Measurements from ENCODE around the gene RYR2. TPM values are rescaled to one million over a fixed set of nuclear protein-coding genes. Genes with fewer than 3 reads are reported as not detected.

The RYR2 gene
- total and polyA plus RNA-seq, 3 donors from 2014 or later, result 5.4 to 9.5 (median 9.1) TPM

DNA sequence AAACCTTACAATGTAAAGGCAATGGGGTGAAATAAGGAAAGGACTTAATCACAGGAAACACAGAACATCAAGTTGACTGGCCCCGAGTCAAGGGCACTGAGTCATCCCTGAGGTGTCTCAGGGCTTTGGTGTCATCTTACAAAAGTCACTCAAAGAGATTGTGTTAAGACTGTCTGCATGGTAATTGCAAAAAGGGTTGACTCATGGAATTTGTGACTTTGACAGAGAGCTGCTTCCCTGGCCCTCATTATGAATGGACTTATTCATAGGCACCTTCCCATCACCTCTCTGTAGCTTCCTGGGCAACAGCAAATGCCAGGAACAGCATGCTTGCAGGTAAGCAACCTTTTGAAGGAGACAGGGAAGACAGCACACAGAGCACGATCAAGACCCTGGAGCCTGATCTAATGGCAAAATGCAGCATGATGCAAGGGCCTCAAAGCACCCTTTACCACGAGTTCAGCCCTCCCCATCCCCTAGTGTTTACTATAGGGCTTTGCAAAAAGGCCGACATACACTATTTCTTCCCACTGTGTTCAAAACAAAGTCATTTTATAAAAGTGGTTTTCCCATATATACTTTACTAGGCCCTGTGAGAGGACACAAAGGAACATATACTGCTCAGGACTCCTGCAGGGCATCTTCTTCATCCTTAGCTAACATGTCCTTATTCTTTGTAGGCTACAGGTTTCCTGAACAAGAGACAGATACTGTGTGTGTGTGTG is 831.7 kb downstream of the RYR2 start:
- H3K27ac ChIP-seq, result no peak overlapping the region
- TF ChIP-seq POLR2A (IDR thresholded peaks at IDR 0.05), result no peak
- TF ChIP-seq, protein P1, sequence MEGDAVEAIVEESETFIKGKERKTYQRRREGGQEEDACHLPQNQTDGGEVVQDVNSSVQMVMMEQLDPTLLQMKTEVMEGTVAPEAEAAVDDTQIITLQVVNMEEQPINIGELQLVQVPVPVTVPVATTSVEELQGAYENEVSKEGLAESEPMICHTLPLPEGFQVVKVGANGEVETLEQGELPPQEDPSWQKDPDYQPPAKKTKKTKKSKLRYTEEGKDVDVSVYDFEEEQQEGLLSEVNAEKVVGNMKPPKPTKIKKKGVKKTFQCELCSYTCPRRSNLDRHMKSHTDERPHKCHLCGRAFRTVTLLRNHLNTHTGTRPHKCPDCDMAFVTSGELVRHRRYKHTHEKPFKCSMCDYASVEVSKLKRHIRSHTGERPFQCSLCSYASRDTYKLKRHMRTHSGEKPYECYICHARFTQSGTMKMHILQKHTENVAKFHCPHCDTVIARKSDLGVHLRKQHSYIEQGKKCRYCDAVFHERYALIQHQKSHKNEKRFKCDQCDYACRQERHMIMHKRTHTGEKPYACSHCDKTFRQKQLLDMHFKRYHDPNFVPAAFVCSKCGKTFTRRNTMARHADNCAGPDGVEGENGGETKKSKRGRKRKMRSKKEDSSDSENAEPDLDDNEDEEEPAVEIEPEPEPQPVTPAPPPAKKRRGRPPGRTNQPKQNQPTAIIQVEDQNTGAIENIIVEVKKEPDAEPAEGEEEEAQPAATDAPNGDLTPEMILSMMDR (IDR thresholded peaks at IDR 0.05), result no peak
- intact Hi-C loops (cut with DNase I; ENCODE audit: low total_unique reads), result no loop called here
- WGBS, 2 donors, result 83 to 85% methylated on average over 4 of the region's 4 CpGs
- no peaks in the 10 kb centered on the region for H3K9me3 ChIP-seq
- no peak overlapping the region for H3K4me3 ChIP-seq
- no peak for DNase-seq
- no peaks in the 10 kb centered on the region for H3K4me1 ChIP-seq
- H3K27me3 ChIP-seq, result no peaks in the 10 kb centered on the region
- H3K36me3 ChIP-seq (ENCODE audit: low read depth, missing control alignments), result no peaks in the 10 kb centered on the region

DNA sequence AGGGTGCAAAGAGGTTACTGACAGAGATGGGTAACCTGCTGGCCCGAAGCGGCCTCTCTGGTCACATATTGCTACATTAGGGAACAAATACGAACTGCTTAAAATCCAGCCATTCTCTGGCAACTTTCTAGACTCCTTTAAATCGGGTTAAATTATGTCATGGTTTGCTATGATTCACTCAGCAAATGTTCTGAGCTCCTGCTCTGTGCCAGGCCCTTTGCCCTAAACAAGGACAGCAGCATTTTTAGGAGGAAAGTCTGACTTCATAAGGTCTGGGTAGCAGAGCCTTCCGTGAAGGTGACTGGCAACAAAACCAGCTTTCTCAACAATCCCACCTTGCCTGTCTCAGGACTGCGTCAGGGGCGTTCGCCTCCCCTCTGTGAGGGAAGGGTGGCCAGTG is 833.3 kb downstream of the RYR2 start:
- intact Hi-C loops (cut with DNase I; ENCODE audit: low total_unique reads), result no loop called here
- no peaks in the 10 kb centered on the region for H3K4me1 ChIP-seq
- H3K4me3 ChIP-seq, result no peak overlapping the region
- WGBS, 2 donors, result 90 to 91% methylated on average over 8 of the region's 8 CpGs
- no peak overlapping the region for H3K27ac ChIP-seq
- no peak for DNase-seq
- H3K9me3 ChIP-seq, result no peaks in the 10 kb centered on the region
- TF ChIP-seq, protein P1 (IDR thresholded peaks at IDR 0.05), result no peak
- no peak for TF ChIP-seq POLR2A (IDR thresholded peaks at IDR 0.05)
- no peaks in the 10 kb centered on the region for H3K27me3 ChIP-seq
- no peaks in the 10 kb centered on the region for H3K36me3 ChIP-seq (ENCODE audit: low read depth, missing control alignments)

DNA sequence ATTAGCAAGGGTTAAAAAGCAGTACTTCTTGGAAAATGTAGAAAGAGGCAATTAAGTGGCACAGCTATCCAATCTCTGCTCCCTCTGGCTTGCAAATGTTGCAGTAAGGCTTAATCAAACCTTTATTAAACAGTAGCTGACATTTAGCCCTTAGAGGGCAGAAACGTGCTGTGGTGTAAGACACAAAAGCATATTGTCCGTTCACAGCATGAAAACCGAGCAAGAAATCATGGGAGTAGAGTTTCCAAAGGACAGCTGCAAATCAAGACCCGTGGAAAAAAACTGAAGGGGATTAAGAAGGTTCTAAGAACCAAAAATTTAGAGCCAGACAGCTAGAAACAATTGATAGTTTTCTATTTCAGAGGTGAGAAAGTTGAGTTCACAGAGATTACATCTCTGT is 835.6 kb downstream of the RYR2 start:
- H3K36me3 ChIP-seq (ENCODE audit: low read depth, missing control alignments), result no peaks in the 10 kb centered on the region
- no peaks in the 10 kb centered on the region for H3K27me3 ChIP-seq
- no peak for DNase-seq
- WGBS, 2 donors, result 39 to 52% methylated on average over 4 of the region's 4 CpGs
- TF ChIP-seq, protein P1 (IDR thresholded peaks at IDR 0.05), result no peak
- no peak for TF ChIP-seq POLR2A (IDR thresholded peaks at IDR 0.05)
- H3K27ac ChIP-seq, result no peak overlapping the region
- H3K9me3 ChIP-seq, result no peaks in the 10 kb centered on the region
- intact Hi-C loops (cut with DNase I; ENCODE audit: low total_unique reads), result no loop called here
- H3K4me1 ChIP-seq, result no peaks in the 10 kb centered on the region
- no peak overlapping the region for H3K4me3 ChIP-seq

DNA sequence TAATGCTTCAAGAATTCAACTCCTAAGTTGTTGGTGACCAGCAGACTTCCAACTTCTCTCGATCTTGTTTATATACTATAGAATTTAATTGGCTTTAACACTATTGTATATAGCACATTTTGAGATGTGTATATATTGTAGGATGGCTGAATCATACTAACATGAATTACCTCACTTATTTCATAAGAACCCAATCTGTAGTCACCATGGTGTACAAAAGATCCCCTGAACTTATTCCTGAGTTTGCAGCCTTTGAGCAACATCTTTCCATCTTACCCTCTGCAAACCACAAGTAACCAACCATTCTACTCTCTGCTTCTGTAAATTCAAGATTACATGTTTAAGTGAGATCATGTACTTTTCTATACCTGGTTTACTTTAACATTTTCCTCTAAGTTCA is 836.4 kb downstream of the RYR2 start:
- no peaks in the 10 kb centered on the region for H3K36me3 ChIP-seq (ENCODE audit: low read depth, missing control alignments)
- WGBS, 2 donors, result 79 to 84% methylated on average over 1 of the region's 1 CpG
- no peak for DNase-seq
- intact Hi-C loops (cut with DNase I; ENCODE audit: low total_unique reads), result no loop called here
- TF ChIP-seq, protein P1 (IDR thresholded peaks at IDR 0.05), result no peak
- TF ChIP-seq POLR2A (IDR thresholded peaks at IDR 0.05), result no peak
- no peaks in the 10 kb centered on the region for H3K4me1 ChIP-seq
- H3K27ac ChIP-seq, result no peak overlapping the region
- no peaks in the 10 kb centered on the region for H3K9me3 ChIP-seq
- H3K4me3 ChIP-seq, result no peak overlapping the region
- H3K27me3 ChIP-seq, result no peaks in the 10 kb centered on the region

DNA sequence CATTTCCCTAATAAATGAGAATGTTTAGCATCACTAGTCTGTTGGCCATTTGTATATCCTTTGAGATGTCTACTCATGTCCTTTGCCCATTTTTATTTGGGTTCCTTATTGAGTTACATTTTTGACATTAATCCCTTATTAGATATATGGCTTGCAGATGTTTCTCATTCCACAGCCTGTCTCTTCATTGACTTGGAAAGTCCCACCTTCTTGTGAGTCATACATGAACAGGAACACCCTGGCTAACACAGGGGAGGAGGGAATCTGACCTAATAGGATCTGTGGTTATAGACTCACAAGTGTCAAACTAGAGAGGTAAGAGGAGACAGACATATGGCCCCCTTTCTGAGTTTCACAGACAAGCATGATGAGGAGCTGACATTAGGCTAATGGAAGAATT is 837.2 kb downstream of the RYR2 start:
- Histone ChIP-seq H3K9me3 (no peaks in the 10 kb centered on the region), H3K4me3 (no peak overlapping the region), H3K27me3 (no peaks in the 10 kb centered on the region), H3K4me1 (no peaks in the 10 kb centered on the region), H3K36me3 (ENCODE audit: low read depth, missing control alignments) (no peaks in the 10 kb centered on the region), H3K27ac (no peak overlapping the region)
- DNase-seq, result no peak
- intact Hi-C loops (cut with DNase I; ENCODE audit: low total_unique reads), result no loop called here
- no peak for TF ChIP-seq POLR2A (IDR thresholded peaks at IDR 0.05)
- TF ChIP-seq, protein P1 (IDR thresholded peaks at IDR 0.05), result no peak
